ENCODE data around the gene IL13. TPM values are rescaled to one million over a fixed set of nuclear protein-coding genes. Genes with fewer than 3 reads are reported as not detected.
A peak's percentile ranks its signal among the peaks of the same experiment; 100 is the strongest.

IL13 gene
- total RNA-seq, 2 experiments from 2014 or later: 1.4 to 1.6 TPM

GRCh38 chr5:132664696-132665209, 6.8 kb downstream of the IL13 start:
- ChIA-PET POLR2A (no interaction called here), CTCF (interaction anchor here (1.2 to 1.6 kb wide), 3 partner anchors 82 to 155 kb away, joined by 3 to 7 read pairs (median 3); no protein-coding TSS in a partner anchor)
- Mint-ChIP-seq H3K9me3 (ENCODE audit: insufficient read depth) (no peaks in the 10 kb centered on the region), H3K27me3 (ENCODE audit: low read depth) (no peaks in the 10 kb centered on the region), H3K4me1 (ENCODE audit: low read depth) (peaks cover 49% of the 10 kb centered on the region), H3K27ac (no peak overlapping the region), H3K4me3 (no peak overlapping the region), H3K36me3 (ENCODE audit: low read depth) (no peaks in the 10 kb centered on the region)
- DNase-seq: no peak
- no peak for ATAC-seq

GRCh38 chr5:132665574-132666080, 7.7 kb downstream of the IL13 start:
- Mint-ChIP-seq H3K27ac (no peak overlapping the region), H3K4me1 (ENCODE audit: low read depth) (peaks cover 48% of the 10 kb centered on the region), H3K9me3 (ENCODE audit: insufficient read depth) (no peaks in the 10 kb centered on the region), H3K27me3 (ENCODE audit: low read depth) (no peaks in the 10 kb centered on the region), H3K36me3 (ENCODE audit: low read depth) (no peaks in the 10 kb centered on the region), H3K4me3 (no peak overlapping the region)
- ChIA-PET POLR2A (no interaction called here), CTCF (no interaction called here)
- DNase-seq (no peak), ATAC-seq (no peak)

- ChIA-PET CTCF (no interaction called here), POLR2A (interaction anchor here (0.6 kb wide), 1 partner anchor 18 kb away, joined by 3 read pairs; no protein-coding TSS in a partner anchor)
- Mint-ChIP-seq H3K27me3 (ENCODE audit: low read depth) (no peaks in the 10 kb centered on the region), H3K9me3 (ENCODE audit: insufficient read depth) (no peaks in the 10 kb centered on the region), H3K4me3 (no peak overlapping the region), H3K4me1 (ENCODE audit: low read depth) (peaks cover 44% of the 10 kb centered on the region), H3K27ac (no peak overlapping the region), H3K36me3 (ENCODE audit: low read depth) (no peaks in the 10 kb centered on the region)
- DNase-seq: no peak
- ATAC-seq: no peak
Observed at GRCh38 chr5:132666310-132667123, 8.5 kb downstream of the IL13 start.

GRCh38 chr5:132667309-132667708, 9.3 kb downstream of the IL13 start:
- no peak overlapping the region for H3K27ac Mint-ChIP-seq
- H3K27me3 Mint-ChIP-seq (ENCODE audit: low read depth): no peaks in the 10 kb centered on the region
- no peak overlapping the region for H3K4me3 Mint-ChIP-seq
- H3K9me3 Mint-ChIP-seq (ENCODE audit: insufficient read depth): no peaks in the 10 kb centered on the region
- H3K36me3 Mint-ChIP-seq (ENCODE audit: low read depth): no peaks in the 10 kb centered on the region
- DNase-seq (no peak), ATAC-seq (no peak)
- H3K4me1 Mint-ChIP-seq (ENCODE audit: low read depth): peaks cover 36% of the 10 kb centered on the region
- CTCF ChIA-PET: no interaction called here
- POLR2A ChIA-PET: interaction anchor here (0.6 kb wide), 1 partner anchor 19 kb away, joined by 3 read pairs; no protein-coding TSS in a partner anchor

GRCh38 chr5:132667761-132668705, 10.1 kb downstream of the IL13 start:
- ChIA-PET CTCF (no interaction called here), POLR2A (no interaction called here)
- no peaks in the 10 kb centered on the region for H3K27me3 Mint-ChIP-seq (ENCODE audit: low read depth)
- no peaks in the 10 kb centered on the region for H3K36me3 Mint-ChIP-seq (ENCODE audit: low read depth)
- H3K27ac Mint-ChIP-seq: no peak overlapping the region
- ATAC-seq: no peak
- DNase-seq: no peak
- no peaks in the 10 kb centered on the region for H3K9me3 Mint-ChIP-seq (ENCODE audit: insufficient read depth)
- H3K4me1 Mint-ChIP-seq (ENCODE audit: low read depth): peaks cover 30% of the 10 kb centered on the region
- no peak overlapping the region for H3K4me3 Mint-ChIP-seq

GRCh38 chr5:132668706-132669454, 10.9 kb downstream of the IL13 start:
- H3K36me3 Mint-ChIP-seq (ENCODE audit: low read depth): no peaks in the 10 kb centered on the region
- ChIA-PET POLR2A (no interaction called here), CTCF (interaction anchor here (1.0 kb wide), 1 partner anchor 142 kb away, joined by 4 read pairs; no protein-coding TSS in a partner anchor)
- no peak overlapping the region for H3K4me3 Mint-ChIP-seq
- ATAC-seq: no peak
- peaks cover 30% of the 10 kb centered on the region for H3K4me1 Mint-ChIP-seq (ENCODE audit: low read depth)
- no peaks in the 10 kb centered on the region for H3K9me3 Mint-ChIP-seq (ENCODE audit: insufficient read depth)
- H3K27me3 Mint-ChIP-seq (ENCODE audit: low read depth): no peaks in the 10 kb centered on the region
- DNase-seq: no peak
- H3K27ac Mint-ChIP-seq: no peak overlapping the region

- H3K4me1 Mint-ChIP-seq (ENCODE audit: low read depth): peaks cover 30% of the 10 kb centered on the region
- no peaks in the 10 kb centered on the region for H3K36me3 Mint-ChIP-seq (ENCODE audit: low read depth)
- H3K9me3 Mint-ChIP-seq (ENCODE audit: insufficient read depth): no peaks in the 10 kb centered on the region
- no peak for ATAC-seq
- DNase-seq: no peak
- H3K27ac Mint-ChIP-seq: no peak overlapping the region
- ChIA-PET CTCF (interaction anchor here (1.0 to 1.4 kb wide), 2 partner anchors 28 to 143 kb away, joined by 4 read pairs; no protein-coding TSS in a partner anchor), POLR2A (no interaction called here)
- H3K27me3 Mint-ChIP-seq (ENCODE audit: low read depth): no peaks in the 10 kb centered on the region
- H3K4me3 Mint-ChIP-seq: no peak overlapping the region
Observed at GRCh38 chr5:132669455-132669820, 11.5 kb downstream of the IL13 start.

- CTCF ChIA-PET: interaction anchor here (1.0 to 1.4 kb wide), 2 partner anchors 29 to 144 kb away, joined by 4 read pairs; no protein-coding TSS in a partner anchor
- no peaks in the 10 kb centered on the region for H3K9me3 Mint-ChIP-seq (ENCODE audit: insufficient read depth)
- no peaks in the 10 kb centered on the region for H3K27me3 Mint-ChIP-seq (ENCODE audit: low read depth)
- H3K4me3 Mint-ChIP-seq: no peak overlapping the region
- DNase-seq: no peak
- peaks cover 36% of the 10 kb centered on the region for H3K4me1 Mint-ChIP-seq (ENCODE audit: low read depth)
- no peak overlapping the region for H3K27ac Mint-ChIP-seq
- POLR2A ChIA-PET: no interaction called here
- H3K36me3 Mint-ChIP-seq (ENCODE audit: low read depth): no peaks in the 10 kb centered on the region
- no peak for ATAC-seq
Observed at GRCh38 chr5:132669966-132670882, 12.3 kb downstream of the IL13 start.

GRCh38 chr5:132671000-132671399, 13.0 kb downstream of the IL13 start:
- POLR2A ChIA-PET: no interaction called here
- no peak overlapping the region for H3K27ac Mint-ChIP-seq
- H3K36me3 Mint-ChIP-seq (ENCODE audit: low read depth): no peaks in the 10 kb centered on the region
- peaks cover 44% of the 10 kb centered on the region for H3K4me1 Mint-ChIP-seq (ENCODE audit: low read depth)
- CTCF ChIA-PET: interaction anchor here (1.4 kb wide), 1 partner anchor 30 kb away, joined by 4 read pairs; no protein-coding TSS in a partner anchor
- H3K27me3 Mint-ChIP-seq (ENCODE audit: low read depth): no peaks in the 10 kb centered on the region
- no peaks in the 10 kb centered on the region for H3K9me3 Mint-ChIP-seq (ENCODE audit: insufficient read depth)
- no peak for ATAC-seq
- H3K4me3 Mint-ChIP-seq: no peak overlapping the region
- DNase-seq: no peak

GRCh38 chr5:132673488-132673887, 15.5 kb downstream of the IL13 start:
- no peak for ATAC-seq
- DNase-seq: no peak
- Mint-ChIP-seq H3K27ac (peak overlapping the region; percentile 20), H3K9me3 (ENCODE audit: insufficient read depth) (no peaks in the 10 kb centered on the region), H3K4me1 (ENCODE audit: low read depth) (peaks cover 41% of the 10 kb centered on the region), H3K27me3 (ENCODE audit: low read depth) (no peaks in the 10 kb centered on the region), H3K4me3 (no peak overlapping the region), H3K36me3 (ENCODE audit: low read depth) (no peaks in the 10 kb centered on the region)
- ChIA-PET CTCF (interaction anchor here (0.7 to 2.8 kb wide), 5 partner anchors 25 to 210 kb away, joined by 3 to 10 read pairs (median 3); no protein-coding TSS in a partner anchor), POLR2A (no interaction called here)
